Bronchial epithelial cell (primary cell): ENCODE results near the gene PPP1R15A. TPM values are rescaled to one million over a fixed set of nuclear protein-coding genes. Genes with fewer than 3 reads are reported as not detected.

ENCODE experiments used
- DNase-seq: peaks from one replicate; pipeline ENCODE4 v3.0.0-alpha.2; 2010; ENCODE audit warnings: low read depth
- FAIRE-seq: peaks from 2 replicates; lab custom pipeline; 2011; peaks lifted over from hg19 to GRCh38; lab: Jason Lieb, UNC
- H3K27me3 ChIP-seq: 2 replicates; pipeline ENCODE4 v1.5.1; 2011; ENCODE audit warnings: low read length; ENCODE audit not compliant: control insufficient read depth, insufficient read depth
- H3K36me3 ChIP-seq: 2 replicates; pipeline ENCODE4 v1.5.1; 2011; ENCODE audit warnings: low read length; ENCODE audit not compliant: control insufficient read depth, insufficient read depth
- H3K4me3 ChIP-seq: 2 replicates; pipeline ENCODE4 v1.5.1; 2011; ENCODE audit warnings: mild to moderate bottlenecking, low read depth, low read length, control low read depth
- CTCF ChIP-seq: IDR thresholded peaks from 2 replicates; pipeline ENCODE4 v1.5.1; 2011; ENCODE audit warnings: mild to moderate bottlenecking, moderate library complexity, low read length, control low read depth, inconsistent platforms; ENCODE audit not compliant: insufficient read depth, severe bottlenecking
- total RNA-seq: library from RNA; depleted of rRNA; stranded (reverse); fragments of >200 nt; gene quantifications from 2 replicates; pipeline ENCODE4 v1.2.1, GENCODE V29; 2014

The PPP1R15A gene
- total RNA-seq = 118 and 168 TPM in 2 replicates

- no peak for FAIRE-seq
Observed at GRCh38 chr19:48872182-48872883, at the start of gene PPP1R15A. Gene PPP1R15A, plus strand, starts transcription at chr19:48872421. Its CDS starts 813 bp downstream, at chr19:48873234.

GRCh38 chr19:48822514-48822913 lies 49.7 kb upstream of the PPP1R15A start:
- Histone ChIP-seq H3K27me3 (no peaks in the 10 kb centered on the region), H3K36me3 (no peaks in the 10 kb centered on the region), H3K4me3 (no peak overlapping the region)
- no peak for TF ChIP-seq CTCF
- DNase-seq (no peak), FAIRE-seq (no peak)

More at GRCh38 chr19:48872182-48872883, at the start of gene PPP1R15A:
- TF ChIP-seq CTCF = no peak
- no peaks in the 10 kb centered on the region for H3K27me3 ChIP-seq
- peak; percentile 95 for DNase-seq
- H3K4me3 ChIP-seq = peak within 1 kb of the TSS; percentile 89
- H3K36me3 ChIP-seq = peaks cover 23% of the 10 kb centered on the region

DNA sequence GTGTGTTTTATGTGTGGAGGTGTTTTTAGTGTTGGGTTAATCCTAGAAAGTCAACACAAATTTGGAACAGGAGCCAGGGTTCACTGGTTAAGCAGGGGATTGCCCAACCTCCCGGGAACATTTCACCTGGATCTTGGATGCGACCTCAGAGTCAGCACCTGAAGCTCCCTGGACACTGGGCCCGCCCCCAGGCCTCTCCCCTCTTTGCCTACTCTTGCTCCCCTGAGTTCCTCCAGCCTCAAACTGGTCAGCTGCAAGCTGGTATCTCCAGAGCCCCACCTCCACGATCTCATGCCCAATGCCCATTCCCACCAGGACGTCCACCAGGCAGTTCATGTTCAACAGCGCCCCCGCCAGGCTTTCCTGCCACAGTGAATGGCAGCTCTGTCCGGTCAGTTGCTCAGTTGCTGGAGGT lies 45.6 kb upstream of the PPP1R15A start:
- no peaks in the 10 kb centered on the region for H3K27me3 ChIP-seq
- H3K4me3 ChIP-seq = no peak overlapping the region
- H3K36me3 ChIP-seq = no peaks in the 10 kb centered on the region
- FAIRE-seq (no peak), DNase-seq (no peak)
- TF ChIP-seq CTCF = peak; percentile 34

DNA sequence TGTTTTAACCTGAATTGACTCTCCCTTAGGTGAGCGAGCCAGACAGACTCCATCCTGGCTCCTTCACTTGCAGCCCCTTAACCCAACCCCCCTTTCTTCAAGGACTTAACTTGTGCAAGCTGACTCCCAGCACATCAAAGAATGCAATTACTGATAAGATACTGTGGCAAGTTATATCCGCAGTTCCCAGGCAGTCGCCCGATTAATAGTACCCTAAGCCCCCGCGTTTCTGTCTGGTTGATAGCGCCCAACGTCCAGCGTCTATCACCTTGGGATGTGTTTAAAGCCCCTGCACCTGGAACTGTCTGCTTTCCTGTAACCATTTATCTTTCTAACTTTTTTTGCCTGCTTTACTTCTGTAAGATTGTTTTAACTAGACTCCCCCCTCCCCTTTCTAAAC lies 42.1 kb upstream of the PPP1R15A start:
- Histone ChIP-seq H3K36me3 (no peaks in the 10 kb centered on the region), H3K27me3 (no peaks in the 10 kb centered on the region), H3K4me3 (no peak overlapping the region)
- no peak for TF ChIP-seq CTCF
- FAIRE-seq (no peak), DNase-seq (no peak)

DNA sequence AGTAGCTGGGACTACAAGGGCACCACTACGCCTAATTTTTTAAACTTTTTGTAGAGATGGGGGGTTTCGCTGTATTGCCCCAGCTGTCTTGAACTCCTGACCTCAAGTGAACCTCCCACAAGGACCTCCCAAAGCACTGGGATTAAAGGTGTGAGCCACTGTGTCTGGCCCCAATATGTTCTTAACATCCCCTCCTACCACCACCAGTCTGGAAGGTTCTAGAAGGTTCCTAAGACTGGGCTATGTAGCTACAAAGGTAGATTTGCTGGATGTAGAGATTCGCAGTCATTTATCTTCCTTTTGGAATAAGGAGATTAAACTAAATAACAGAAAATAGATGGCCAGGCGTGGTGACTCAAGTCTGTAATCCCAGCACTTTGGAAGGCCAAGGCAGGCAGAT lies 41.3 kb upstream of the PPP1R15A start:
- no peak for DNase-seq
- no peaks in the 10 kb centered on the region for H3K27me3 ChIP-seq
- H3K36me3 ChIP-seq = no peaks in the 10 kb centered on the region
- no peak for FAIRE-seq
- TF ChIP-seq CTCF = no peak
- no peak overlapping the region for H3K4me3 ChIP-seq

GRCh38 chr19:48833049-48833448 lies 39.2 kb upstream of the PPP1R15A start:
- FAIRE-seq = no peak
- Histone ChIP-seq H3K27me3 (no peaks in the 10 kb centered on the region), H3K36me3 (no peaks in the 10 kb centered on the region), H3K4me3 (no peak overlapping the region)
- no peak for DNase-seq
- TF ChIP-seq CTCF = no peak
